CD8-positive, alpha-beta memory T cell (primary cell): ENCODE measurements around the gene SLC36A4. TPM values are rescaled to one million over a fixed set of nuclear protein-coding genes. Genes with fewer than 3 reads are reported as not detected.
"Not testable (repeated sequence)": the region's sequence is repeated elsewhere in the genome, so short reads cannot be mapped to it uniquely, and the experiment has no call there.

ENCODE experiments used
- CTCF ChIA-PET: fragments of 350-600 bp; sonication (Branson Sonifier 250); formaldehyde crosslinking; loops from one replicate; lab custom pipeline; 2021; ENCODE audit warnings: antibody characterized with exemption; lab: Charles Lee
- POLR2A ChIA-PET: fragments of 350-600 bp; sonication (Branson Sonifier 250); formaldehyde crosslinking; loops from one replicate; lab custom pipeline; 2021; ENCODE audit warnings: antibody characterized with exemption; lab: Charles Lee
- DNase-seq, 5 donors: peaks; one replicate each; pipeline versions ENCODE4 v3.0.0 to v3.0.0-alpha.2; 2020 to 2022; ENCODE audit warnings: mixed read lengths in 1 of 5
- H3K27ac ChIP-seq: one replicate; pipeline ENCODE4 v1.7.0; 2013; ENCODE audit warnings: low read depth, mild to moderate bottlenecking, low read length, moderate library complexity
- H3K27me3 ChIP-seq: 2 replicates; pipeline ENCODE4 v1.7.0; 2013; ENCODE audit warnings: low read length, mild to moderate bottlenecking; ENCODE audit not compliant: insufficient read depth, poor library complexity, severe bottlenecking
- H3K36me3 ChIP-seq: 2 replicates; pipeline ENCODE4 v1.7.0; 2013; ENCODE audit warnings: mild to moderate bottlenecking, low read length, moderate library complexity; ENCODE audit not compliant: insufficient read depth
- H3K4me1 ChIP-seq: 2 replicates; pipeline ENCODE4 v1.7.0; 2013; ENCODE audit warnings: mild to moderate bottlenecking, low read length, moderate library complexity; ENCODE audit not compliant: insufficient read depth
- H3K4me3 ChIP-seq: 2 replicates; pipeline ENCODE4 v1.7.0; 2013; ENCODE audit warnings: mild to moderate bottlenecking, low read length
- H3K9me3 ChIP-seq: 2 replicates; pipeline ENCODE4 v1.7.0; 2013; ENCODE audit warnings: mild to moderate bottlenecking, low read length
- H3K27ac Mint-ChIP-seq, 8 donors: one replicate each; pipeline ENCODE4 v1.8.0; 2020 to 2021; ENCODE audit warnings: mixed read lengths in 8 of 8, mild to moderate bottlenecking in 6 of 8, inconsistent platforms in 3 of 8, moderate library complexity in 3 of 8
- H3K27me3 Mint-ChIP-seq, 2 donors: one replicate each; pipeline ENCODE4 v1.8.0; 2020 to 2021; ENCODE audit warnings: mixed read lengths in 2 of 2, mild to moderate bottlenecking in 1 of 2, moderate library complexity in 1 of 2
- H3K36me3 Mint-ChIP-seq, 3 donors: one replicate each; pipeline ENCODE4 v1.8.0; 2020 to 2021; ENCODE audit warnings: mixed read lengths in 3 of 3, inconsistent platforms in 1 of 3, mild to moderate bottlenecking in 1 of 3
- H3K4me1 Mint-ChIP-seq, 3 donors: one replicate each; pipeline ENCODE4 v1.8.0; 2020 to 2021; ENCODE audit warnings: mixed read lengths in 3 of 3, inconsistent platforms in 1 of 3, mild to moderate bottlenecking in 1 of 3
- H3K4me3 Mint-ChIP-seq, 7 donors: one replicate each; pipeline ENCODE4 v1.8.0; 2020 to 2021; ENCODE audit warnings: mixed read lengths in 7 of 7, mild to moderate bottlenecking in 6 of 7, moderate library complexity in 4 of 7, inconsistent platforms in 2 of 7
- H3K9me3 Mint-ChIP-seq, 5 donors: one replicate each; pipeline ENCODE4 v1.8.0; 2020 to 2022; ENCODE audit warnings: mixed read lengths in 5 of 5, mild to moderate bottlenecking in 3 of 5, moderate library complexity in 2 of 5, inconsistent platforms in 1 of 5
- polyA plus RNA-seq: library from polyadenylated mRNA; unstranded; fragments of 300-500 nt; fragmentation: Illumina TruSeq; gene quantifications from one replicate; pipeline ENCODE4 v1.2.3, GENCODE V29; 2021
- total RNA-seq, 2 experiments: library from RNA; stranded (reverse); gene quantifications; one replicate each; pipeline ENCODE4 v1.2.3, GENCODE V29; 2021

The SLC36A4 gene
- total RNA-seq (10 to 100 TPM; 13.3 to 15.9 TPM), polyA plus RNA-seq (21.0 TPM)

DNA sequence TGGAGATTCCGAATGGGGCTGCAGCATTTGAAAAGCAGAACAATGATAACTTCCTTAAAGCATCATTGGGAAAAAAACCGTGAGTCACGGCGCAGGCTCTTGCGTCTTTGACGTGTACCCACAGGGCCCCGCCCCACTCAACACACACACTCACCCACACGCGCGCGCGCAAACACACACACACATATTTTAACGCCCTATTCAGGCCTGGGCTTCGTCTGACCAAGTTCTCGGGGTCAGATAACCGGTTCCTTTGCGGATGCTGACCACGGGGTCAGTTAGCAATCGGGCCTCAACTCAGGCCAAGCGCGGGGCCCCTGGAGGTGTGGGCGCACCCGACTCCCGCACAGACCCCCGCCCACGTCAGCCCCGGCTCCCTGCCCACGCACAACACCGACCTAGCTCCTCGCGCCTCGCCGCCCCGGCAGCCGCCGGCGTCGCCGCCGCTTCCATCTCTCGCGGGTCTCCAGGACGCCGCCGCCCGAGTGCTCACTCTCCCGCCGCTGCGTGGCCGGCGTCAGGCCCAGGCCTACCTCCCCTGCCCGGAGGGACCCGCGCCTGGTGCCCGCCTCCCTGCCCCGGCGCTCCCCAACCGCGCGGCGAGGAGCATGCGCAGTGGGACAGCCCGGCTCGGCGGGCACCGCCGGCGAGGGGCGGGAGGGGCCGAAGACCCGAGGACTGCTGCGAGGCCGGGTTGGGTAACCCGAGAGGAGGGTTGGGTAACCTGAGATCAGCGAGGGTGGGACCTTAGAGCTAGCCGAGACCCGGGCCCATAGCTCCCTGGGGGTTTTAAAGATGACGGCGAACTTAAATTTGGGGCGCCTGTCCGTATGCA lies at the start of gene SLC36A4:
SLC36A4 (minus strand) TSS at position 612 of the 835 bp plus-strand sequence; CDS start at position 453, 159 bp downstream.
- peak within 1 kb of the TSS; percentile 67 for H3K4me3 ChIP-seq
- H3K9me3 ChIP-seq: no peaks in the 10 kb centered on the region
- no peaks in the 10 kb centered on the region for H3K36me3 ChIP-seq
- no peaks in the 10 kb centered on the region for H3K4me1 ChIP-seq
- POLR2A ChIA-PET: interaction anchor here (0.7 kb wide), 2 partner anchors 29 to 1731 kb away, joined by 3 to 4 read pairs; no protein-coding TSS in a partner anchor
- H3K27ac Mint-ChIP-seq: peak within 1 kb of the TSS; percentile 91 to 99 (median 98)
- CTCF ChIA-PET: no interaction called here
- H3K27me3 Mint-ChIP-seq: peaks cover 3 to 4% of the 10 kb centered on the region in 2 donors
- peaks cover 19 to 31% (median 20%) of the 10 kb centered on the region in 3 donors for H3K4me1 Mint-ChIP-seq
- no peaks in the 10 kb centered on the region for H3K27me3 ChIP-seq
- DNase-seq: peak; percentile 75 to 90 (median 83)
- no peaks in the 10 kb centered on the region for H3K9me3 Mint-ChIP-seq
- peak within 1 kb of the TSS; percentile 83 for H3K27ac ChIP-seq
- peak within 1 kb of the TSS; percentile 92 to 98 (median 95) for H3K4me3 Mint-ChIP-seq
- peaks cover 0 to 5% (median 0%) of the 10 kb centered on the region in 3 donors for H3K36me3 Mint-ChIP-seq

DNA sequence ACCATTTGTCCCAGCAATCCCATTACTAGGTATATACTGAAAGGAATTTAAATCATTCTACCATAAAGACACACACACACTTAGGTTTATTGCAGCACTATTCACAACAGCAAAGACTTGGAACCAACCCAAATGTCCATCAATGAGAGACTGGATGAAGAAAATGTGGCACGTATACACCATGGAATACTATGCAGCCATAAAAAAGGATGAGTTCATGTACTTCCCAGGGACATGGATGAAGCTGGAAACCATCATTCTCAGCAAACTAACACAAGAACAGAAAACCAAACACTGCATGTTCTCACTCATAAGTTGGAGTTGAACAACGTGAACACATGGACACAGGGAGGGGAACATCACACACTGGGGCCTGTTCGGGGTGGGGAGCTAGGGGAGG lies 49.0 kb upstream of the SLC36A4 start:
- peaks cover 12 to 16% of the 10 kb centered on the region in 2 donors for H3K27me3 Mint-ChIP-seq
- H3K36me3 ChIP-seq, H3K9me3 ChIP-seq, H3K4me1 ChIP-seq, DNase-seq, H3K4me3 ChIP-seq, H3K27ac Mint-ChIP-seq, H3K27me3 ChIP-seq, H3K9me3 Mint-ChIP-seq, H3K4me1 Mint-ChIP-seq, H3K27ac ChIP-seq, CTCF ChIA-PET, H3K4me3 Mint-ChIP-seq, POLR2A ChIA-PET, H3K36me3 Mint-ChIP-seq: not testable (repeated sequence)

DNA sequence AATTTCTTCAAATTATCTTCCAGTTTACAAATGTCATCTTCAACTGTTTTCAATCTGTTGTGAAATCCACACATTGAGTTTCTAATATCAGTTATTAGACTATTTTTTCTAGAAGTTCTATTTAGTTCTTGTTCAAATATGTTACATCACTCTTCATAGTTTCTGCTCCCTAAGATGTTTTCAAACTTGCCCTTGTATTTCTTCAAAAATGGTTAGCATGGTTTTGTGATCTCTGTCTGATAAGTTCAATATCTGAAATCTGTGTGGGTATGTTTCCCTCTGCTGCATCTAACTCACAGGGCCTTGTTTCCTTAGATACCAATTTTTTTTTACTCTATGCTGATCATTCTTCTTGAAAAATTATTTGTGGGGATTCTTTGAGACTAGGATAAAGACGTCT lies 46.2 kb upstream of the SLC36A4 start:
- Histone ChIP-seq H3K4me3 (no peak overlapping the region), H3K27ac (no peak overlapping the region), H3K9me3 (no peaks in the 10 kb centered on the region), H3K27me3 (no peaks in the 10 kb centered on the region), H3K36me3 (no peaks in the 10 kb centered on the region), H3K4me1 (no peaks in the 10 kb centered on the region)
- H3K4me1 Mint-ChIP-seq: no peaks in the 10 kb centered on the region
- CTCF ChIA-PET: no interaction called here
- peaks cover 0 to 3% (median 2%) of the 10 kb centered on the region in 5 donors for H3K9me3 Mint-ChIP-seq
- H3K27ac Mint-ChIP-seq: no peak overlapping the region
- H3K27me3 Mint-ChIP-seq: peaks cover 12 to 13% of the 10 kb centered on the region in 2 donors
- POLR2A ChIA-PET: no interaction called here
- no peak overlapping the region for H3K4me3 Mint-ChIP-seq
- H3K36me3 Mint-ChIP-seq: no peaks in the 10 kb centered on the region
- no peak for DNase-seq

DNA sequence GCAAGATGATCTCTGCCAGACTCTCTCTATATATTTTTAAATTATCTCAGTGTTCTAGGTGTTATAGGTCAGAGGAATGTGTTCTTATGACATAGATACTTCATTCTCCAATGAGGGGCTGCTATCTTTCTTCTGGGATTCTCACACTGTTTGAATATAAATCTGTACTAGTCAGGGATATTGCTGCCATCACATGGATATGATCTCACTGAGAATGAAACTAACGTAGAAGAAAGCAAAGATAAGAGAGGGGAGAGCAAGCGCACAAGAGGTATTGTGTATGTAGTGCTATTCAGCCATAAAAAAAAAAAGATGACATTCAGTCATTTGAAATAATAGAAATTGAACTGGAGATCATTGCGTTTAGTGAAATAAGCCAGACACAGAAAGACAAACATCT lies 42.2 kb upstream of the SLC36A4 start:
- no peak overlapping the region for H3K4me3 Mint-ChIP-seq
- ChIA-PET POLR2A (no interaction called here), CTCF (no interaction called here)
- peaks cover 0 to 3% (median 0%) of the 10 kb centered on the region in 5 donors for H3K9me3 Mint-ChIP-seq
- no peaks in the 10 kb centered on the region for H3K4me1 Mint-ChIP-seq
- H3K27me3 Mint-ChIP-seq: peaks cover 12 to 32% of the 10 kb centered on the region in 2 donors
- no peak overlapping the region for H3K27ac Mint-ChIP-seq
- Histone ChIP-seq H3K27me3 (no peaks in the 10 kb centered on the region), H3K4me1 (no peaks in the 10 kb centered on the region), H3K27ac (no peak overlapping the region), H3K9me3 (no peaks in the 10 kb centered on the region), H3K4me3 (no peak overlapping the region), H3K36me3 (no peaks in the 10 kb centered on the region)
- no peak for DNase-seq
- no peaks in the 10 kb centered on the region for H3K36me3 Mint-ChIP-seq

DNA sequence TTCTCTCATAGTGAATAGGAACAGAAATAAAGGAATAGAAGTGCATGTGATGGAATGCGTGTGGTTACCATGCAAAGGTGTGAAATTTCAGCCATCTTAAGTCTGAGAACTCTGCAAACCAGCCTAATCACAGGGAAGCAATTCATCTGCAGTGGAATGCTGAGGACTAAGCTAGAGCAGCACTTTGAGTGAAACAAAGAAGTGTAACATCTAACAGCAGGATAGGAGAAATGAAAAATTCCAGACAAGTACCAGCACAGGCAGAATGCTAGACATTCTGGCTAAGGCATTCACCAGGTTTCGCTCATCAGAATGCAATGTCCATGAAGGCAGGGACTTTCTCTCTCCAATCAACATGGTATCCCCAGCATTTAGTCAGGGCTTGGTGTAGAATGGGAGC lies 41.2 kb upstream of the SLC36A4 start:
- Mint-ChIP-seq H3K4me3 (no peak overlapping the region), H3K27me3 (peaks cover 10 to 31% of the 10 kb centered on the region in 2 donors), H3K4me1 (no peaks in the 10 kb centered on the region), H3K36me3 (no peaks in the 10 kb centered on the region), H3K9me3 (no peaks in the 10 kb centered on the region), H3K27ac (no peak overlapping the region)
- Histone ChIP-seq H3K4me1 (no peaks in the 10 kb centered on the region), H3K27me3 (no peaks in the 10 kb centered on the region), H3K9me3 (no peaks in the 10 kb centered on the region), H3K27ac (no peak overlapping the region), H3K36me3 (no peaks in the 10 kb centered on the region), H3K4me3 (no peak overlapping the region)
- POLR2A ChIA-PET: no interaction called here
- CTCF ChIA-PET: interaction anchor here (1.2 kb wide), 1 partner anchor 414 kb away, joined by 3 read pairs; no protein-coding TSS in a partner anchor
- no peak for DNase-seq

DNA sequence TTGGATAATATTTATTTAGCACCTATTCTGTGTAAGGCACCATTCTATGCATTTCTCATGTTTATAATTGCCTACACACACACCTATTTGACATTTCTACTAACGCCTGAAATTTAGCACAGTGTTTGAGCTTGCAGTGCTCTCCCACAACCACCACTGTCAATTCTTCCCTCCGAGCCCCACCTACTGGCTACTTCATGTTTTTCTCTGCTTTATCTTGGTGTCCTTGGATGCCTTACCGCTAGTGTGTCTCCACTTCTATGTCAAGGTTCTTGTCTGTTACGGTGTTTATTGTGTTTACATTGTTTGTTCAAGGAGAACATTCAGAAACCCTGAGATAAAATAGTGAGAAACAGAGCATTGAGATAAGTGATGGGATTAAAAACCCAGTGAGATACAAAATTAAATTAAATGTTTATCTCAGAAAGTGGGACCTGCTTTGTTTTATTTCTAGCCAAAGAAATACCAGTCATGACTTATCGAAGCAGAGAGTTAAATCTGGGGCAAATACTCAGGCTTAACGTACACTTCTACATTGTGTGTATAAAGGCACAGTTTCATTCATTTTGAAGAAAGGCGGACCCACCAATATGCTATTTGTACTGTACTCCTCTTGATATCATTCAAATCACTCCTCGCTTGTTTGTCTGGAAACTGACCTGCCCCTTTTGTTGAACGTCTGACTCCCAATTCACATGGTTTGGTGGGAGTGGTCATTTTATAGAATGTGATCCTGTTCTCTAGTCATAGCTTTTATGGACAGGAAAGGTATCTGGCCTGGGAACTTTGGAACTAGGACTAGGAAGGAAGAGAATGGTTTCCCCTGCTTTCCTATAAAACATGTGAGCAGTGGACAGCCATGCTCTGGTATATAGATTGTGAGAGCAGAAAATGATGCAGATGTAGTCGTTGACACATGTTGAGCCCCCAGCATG lies 39.2 kb upstream of the SLC36A4 start:
- CTCF ChIA-PET: interaction anchor here (3.4 kb wide), 1 partner anchor 416 kb away, joined by 18 read pairs; no protein-coding TSS in a partner anchor
- no peaks in the 10 kb centered on the region for H3K36me3 ChIP-seq
- no peak for DNase-seq
- Mint-ChIP-seq H3K9me3 (no peaks in the 10 kb centered on the region), H3K27me3 (peaks cover 10 to 35% of the 10 kb centered on the region in 2 donors), H3K4me3 (no peak overlapping the region), H3K4me1 (no peaks in the 10 kb centered on the region), H3K27ac (no peak overlapping the region), H3K36me3 (no peaks in the 10 kb centered on the region)
- H3K9me3 ChIP-seq: no peaks in the 10 kb centered on the region
- no peak overlapping the region for H3K27ac ChIP-seq
- POLR2A ChIA-PET: no interaction called here
- no peak overlapping the region for H3K4me3 ChIP-seq
- H3K27me3 ChIP-seq: no peaks in the 10 kb centered on the region
- H3K4me1 ChIP-seq: no peaks in the 10 kb centered on the region

DNA sequence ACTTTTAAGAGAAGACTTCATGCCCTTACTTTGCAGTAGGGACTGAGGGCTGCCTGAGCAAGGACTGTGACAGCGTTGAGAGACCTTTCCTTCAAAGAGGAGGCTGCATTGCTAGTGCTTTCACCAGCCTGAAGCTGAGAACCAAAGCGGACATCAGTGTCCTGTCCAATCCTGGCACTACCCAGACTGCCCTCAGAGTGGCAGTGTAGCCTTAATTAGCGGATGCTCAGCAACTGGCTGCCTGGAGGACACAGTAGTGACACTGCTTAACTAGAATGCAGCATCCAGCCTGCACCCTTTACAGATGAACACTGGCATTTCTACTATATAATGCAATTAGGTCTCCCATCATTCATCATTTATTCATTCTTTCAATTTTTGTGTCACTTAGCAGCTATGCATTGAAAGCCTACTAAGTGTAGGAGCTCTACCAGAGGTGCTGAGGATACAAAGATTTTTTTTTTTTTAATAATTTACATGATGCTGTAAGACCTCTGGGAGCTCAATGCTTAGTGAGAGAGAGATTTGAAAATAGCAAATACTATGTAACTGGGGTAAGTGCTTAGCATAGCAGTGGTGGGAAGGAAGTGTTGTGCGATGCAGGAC lies 36.9 kb upstream of the SLC36A4 start:
- no peak overlapping the region for H3K4me3 ChIP-seq
- ChIA-PET CTCF (interaction anchor here (0.9 to 3.4 kb wide), 7 partner anchors 9 to 548 kb away, joined by 3 to 18 read pairs (median 3); no protein-coding TSS in a partner anchor), POLR2A (no interaction called here)

More for the DNA sequence above, 36.9 kb upstream of the SLC36A4 start:
- H3K36me3 Mint-ChIP-seq: no peaks in the 10 kb centered on the region
- peak; percentile 27 to 56 (median 35) for DNase-seq
- no peaks in the 10 kb centered on the region for H3K27me3 ChIP-seq
- no peak overlapping the region for H3K27ac ChIP-seq
- H3K4me3 Mint-ChIP-seq: no peak overlapping the region
- no peaks in the 10 kb centered on the region for H3K36me3 ChIP-seq
- H3K4me1 Mint-ChIP-seq: no peaks in the 10 kb centered on the region
- peaks cover 10 to 35% of the 10 kb centered on the region in 2 donors for H3K27me3 Mint-ChIP-seq
- no peaks in the 10 kb centered on the region for H3K9me3 Mint-ChIP-seq
- H3K9me3 ChIP-seq: no peaks in the 10 kb centered on the region
- no peaks in the 10 kb centered on the region for H3K4me1 ChIP-seq
- H3K27ac Mint-ChIP-seq: no peak overlapping the region
